Measurements from ENCODE around the gene MSI2.

GRCh38 chr17:57368637-57369336 lies 112.5 kb downstream of the MSI2 start:
- no peak for TF ChIP-seq CTCF (IDR thresholded peaks at IDR 0.05)
- no peak for TF ChIP-seq POLR2A (IDR thresholded peaks at IDR 0.05)
- no peak for TF ChIP-seq POLR2AphosphoS5 (IDR thresholded peaks at IDR 0.05)
- no peak for TF ChIP-seq EP300 (IDR thresholded peaks at IDR 0.05)

All from suprapubic skin (tissue), 4 donors.